Dermis microvascular lymphatic vessel endothelial cell (primary cell): ENCODE data around the gene CHST13. TPM values are rescaled to one million over a fixed set of nuclear protein-coding genes. Genes with fewer than 3 reads are reported as not detected.
"Not testable (repeated sequence)": the region's sequence is repeated elsewhere in the genome, so short reads cannot be mapped to it uniquely, and the experiment has no call there.

Source experiments
- DNase-seq, 2 donors: peaks; one replicate each; pipeline versions ENCODE4 v3.0.0 to v3.0.0-alpha.2; 2010; ENCODE audit warnings: low read depth in 2 of 2
- total RNA-seq: library from RNA; depleted of rRNA; stranded (reverse); fragments of >200 nt; gene quantifications from 2 replicates; pipeline ENCODE4 v1.2.1, GENCODE V29; 2014

The CHST13 gene
- total RNA-seq, 1 donor from 2014 or later: not detected

DNA sequence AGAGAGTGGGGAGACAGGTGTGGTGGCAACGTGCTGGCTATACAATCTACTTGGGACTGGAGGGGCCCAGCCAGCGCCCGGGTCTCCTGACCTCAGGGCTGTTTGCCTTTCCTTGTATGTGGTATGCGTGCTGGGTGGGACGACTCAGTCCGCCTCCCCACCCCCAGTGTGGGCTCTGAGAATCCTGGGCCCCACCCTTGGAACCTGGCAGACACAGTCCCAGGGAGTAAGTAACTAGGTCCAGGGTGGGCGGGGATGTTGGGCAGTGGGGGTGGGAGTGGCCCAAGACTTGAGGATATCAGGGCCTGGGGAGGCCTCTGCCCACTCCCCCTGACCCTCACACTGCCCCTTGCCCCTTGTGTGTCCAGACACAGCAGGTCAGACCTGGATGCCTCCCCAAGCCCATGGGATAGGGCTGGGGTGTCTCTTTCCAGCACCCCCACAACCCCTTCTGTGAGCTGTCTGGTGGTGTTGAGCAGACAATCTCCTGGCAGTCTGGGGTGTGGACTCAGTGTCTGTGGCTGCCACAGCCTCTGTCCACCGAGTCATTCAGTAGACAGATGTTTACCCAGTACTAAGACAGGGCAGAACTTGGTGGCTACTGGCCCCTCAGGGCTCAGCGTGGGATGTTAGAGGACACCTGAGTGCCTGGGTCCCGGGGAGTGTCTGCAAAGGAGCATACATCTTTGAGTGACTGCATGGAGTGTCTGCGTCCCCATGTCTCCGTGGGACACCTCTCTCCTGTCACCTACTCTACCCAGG, 1.3 kb downstream of the CHST13 start:
- DNase-seq: no peak

DNA sequence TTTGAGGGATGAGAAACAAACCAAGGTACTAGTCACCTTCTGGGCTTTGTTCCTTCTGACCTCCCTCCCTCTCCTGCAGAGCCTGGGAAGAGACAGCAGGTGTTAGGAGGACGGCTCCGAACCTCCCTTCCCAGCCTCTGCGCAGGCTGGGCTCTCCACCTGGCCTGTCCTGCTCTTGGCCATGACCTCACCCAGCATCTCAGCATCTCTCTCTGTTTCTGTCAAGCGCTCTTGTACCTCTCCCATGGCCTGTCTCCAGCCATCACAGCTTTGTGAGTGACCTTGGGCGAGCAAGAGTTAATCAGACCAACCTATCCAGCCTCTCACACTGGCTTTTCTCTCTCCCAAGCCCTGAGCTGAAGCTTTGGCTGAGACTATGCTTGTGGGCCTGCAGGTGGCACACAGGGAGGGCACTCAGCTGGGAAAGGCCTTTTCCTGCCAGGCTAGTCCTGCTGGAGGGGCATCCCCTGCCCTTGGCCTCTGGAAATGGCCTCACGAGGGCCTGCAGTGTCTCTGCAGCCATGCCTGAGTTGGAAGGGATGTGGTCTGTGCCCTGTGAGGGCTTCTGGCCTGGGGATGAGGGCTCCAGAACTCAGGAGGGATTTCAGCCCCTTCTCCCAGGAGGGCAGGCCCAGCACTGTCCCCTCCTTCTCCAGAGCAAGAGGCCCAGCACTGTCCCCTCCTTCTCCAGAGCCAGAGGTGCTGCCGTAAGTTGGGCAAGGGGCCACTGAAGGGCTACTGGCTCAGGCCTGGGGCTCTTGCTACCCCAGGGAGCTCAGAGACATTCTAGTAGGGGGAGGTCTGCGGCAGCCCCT, 2.1 kb downstream of the CHST13 start:
- DNase-seq: no peak

DNA sequence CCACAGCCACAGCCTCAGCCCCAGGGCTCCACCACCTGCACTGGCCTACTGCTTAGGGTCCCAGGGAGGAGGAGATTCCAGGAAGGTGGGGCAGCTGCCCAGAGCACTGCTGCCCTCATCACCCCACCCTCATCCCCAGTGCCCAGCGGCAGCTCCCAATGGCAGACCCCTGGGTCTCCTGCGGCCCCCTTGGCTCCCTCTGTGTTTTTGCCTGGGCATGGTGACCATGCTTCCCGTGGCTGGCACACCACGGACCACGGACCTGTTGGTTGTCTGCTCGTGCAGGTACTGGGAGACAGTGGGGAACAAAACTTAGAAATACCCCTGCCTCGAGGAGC, 2.7 kb downstream of the CHST13 start:
- DNase-seq: no peak

DNA sequence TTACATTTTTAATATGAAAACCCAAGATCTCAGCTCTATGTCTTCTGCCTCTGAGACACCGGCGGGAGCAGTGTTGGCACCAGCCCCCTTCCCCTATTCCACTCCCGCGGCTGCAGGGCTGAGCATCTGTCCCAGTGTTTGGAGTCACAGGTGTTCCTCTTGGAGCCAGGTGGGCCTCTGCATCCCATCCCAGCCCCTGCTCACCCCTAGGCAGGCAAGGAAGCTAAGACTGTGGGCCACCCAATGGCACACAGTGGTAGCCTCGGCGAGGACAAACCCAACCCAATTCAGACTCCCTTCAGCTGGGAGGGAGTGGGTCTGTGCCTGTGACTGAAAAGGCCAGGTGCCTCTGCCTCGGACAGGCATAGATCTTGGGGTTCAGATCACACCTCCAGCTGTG, 3.1 kb downstream of the CHST13 start:
- no peak for DNase-seq

DNA sequence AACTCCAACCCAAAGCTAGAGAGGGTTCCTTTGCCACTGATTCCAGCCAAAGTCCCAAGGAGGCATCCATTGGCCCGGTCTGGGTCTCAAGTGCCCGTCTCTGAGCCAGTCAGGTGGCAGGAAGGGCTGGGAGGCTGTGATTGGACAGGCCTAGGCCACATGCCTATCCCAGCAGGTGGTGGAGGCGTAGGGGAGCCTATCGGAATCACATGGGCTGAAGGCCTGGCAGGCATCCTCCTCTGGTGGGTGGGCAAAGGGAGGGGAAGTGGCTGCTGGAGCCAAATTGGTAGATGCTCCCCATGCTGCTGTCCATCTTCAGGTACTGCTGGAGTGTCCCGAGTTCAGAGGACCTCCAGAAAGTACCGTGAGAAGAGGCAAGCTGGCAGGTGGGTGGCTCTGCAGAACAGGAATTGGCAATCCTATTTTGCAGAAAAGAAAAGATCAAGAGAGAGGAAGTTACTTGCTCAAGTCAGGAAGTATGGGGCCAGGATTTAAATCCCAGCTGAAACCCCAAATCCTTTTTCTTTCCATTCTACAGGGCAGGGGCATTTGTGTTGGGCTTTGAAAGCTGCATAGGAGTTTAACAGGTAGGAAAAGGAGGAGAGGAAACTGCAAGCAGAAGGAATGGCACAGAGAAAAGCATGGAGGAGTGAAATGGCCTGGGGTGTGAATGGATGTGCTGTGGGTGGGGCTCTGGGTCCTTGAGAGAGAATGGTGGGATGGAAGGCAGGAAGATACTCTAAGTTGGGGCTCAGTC, 3.7 kb downstream of the CHST13 start:
- no peak for DNase-seq

DNA sequence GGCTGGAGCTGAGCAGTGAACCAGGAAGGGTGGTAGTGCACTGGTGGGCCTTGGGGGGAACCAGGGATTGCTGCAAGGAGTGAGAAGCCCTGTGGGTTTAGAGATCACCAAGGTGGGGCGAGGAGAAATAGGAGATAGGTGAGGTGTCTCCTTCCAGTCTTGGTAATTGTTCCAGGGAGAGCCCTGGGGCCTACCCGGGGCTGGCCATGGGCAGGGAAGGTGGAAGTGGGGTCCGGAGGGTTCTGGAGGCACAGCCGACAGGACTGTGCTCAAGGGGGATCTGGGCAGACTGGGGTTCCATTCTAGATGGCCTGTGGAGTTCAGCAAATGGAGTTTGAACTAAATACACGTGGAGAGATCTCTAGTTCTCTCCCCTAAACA, 4.5 kb downstream of the CHST13 start:
- no peak for DNase-seq

DNA sequence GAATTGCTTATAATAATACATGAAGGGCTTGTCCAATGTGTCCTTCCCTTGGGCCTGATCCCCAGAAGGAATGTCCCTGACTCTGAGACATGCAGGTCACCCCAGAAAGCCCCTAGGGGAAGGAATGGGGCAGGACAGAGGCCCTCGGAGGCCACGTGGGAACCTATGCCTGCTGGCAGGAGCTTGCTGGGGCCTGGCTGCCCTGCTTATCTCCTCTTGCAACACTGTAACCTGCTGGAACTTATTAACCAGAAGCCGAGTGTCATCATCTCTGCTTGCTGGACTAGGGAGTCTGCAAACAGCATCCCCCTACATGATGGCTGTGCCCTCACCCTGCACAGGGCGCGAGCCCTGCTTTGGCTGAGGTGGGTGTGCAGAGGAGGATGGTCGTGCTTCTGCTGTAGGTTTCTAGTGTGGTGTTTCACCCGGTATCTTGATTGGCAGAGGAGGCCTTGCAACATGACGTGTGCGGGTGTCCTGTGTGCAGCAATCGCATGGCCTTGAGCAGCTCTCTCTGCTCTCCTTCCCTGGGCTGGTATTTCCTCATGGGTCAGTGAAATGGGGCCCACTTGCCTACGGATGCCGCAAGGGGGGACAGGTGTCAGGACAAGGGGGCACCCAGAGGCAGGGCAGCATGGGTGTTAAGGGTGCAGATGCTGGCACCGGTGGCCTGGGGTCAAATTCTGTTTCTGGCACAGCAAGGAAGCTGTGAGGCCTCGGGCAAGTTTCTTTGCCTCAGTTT, 5.0 kb downstream of the CHST13 start:
- no peak for DNase-seq

DNA sequence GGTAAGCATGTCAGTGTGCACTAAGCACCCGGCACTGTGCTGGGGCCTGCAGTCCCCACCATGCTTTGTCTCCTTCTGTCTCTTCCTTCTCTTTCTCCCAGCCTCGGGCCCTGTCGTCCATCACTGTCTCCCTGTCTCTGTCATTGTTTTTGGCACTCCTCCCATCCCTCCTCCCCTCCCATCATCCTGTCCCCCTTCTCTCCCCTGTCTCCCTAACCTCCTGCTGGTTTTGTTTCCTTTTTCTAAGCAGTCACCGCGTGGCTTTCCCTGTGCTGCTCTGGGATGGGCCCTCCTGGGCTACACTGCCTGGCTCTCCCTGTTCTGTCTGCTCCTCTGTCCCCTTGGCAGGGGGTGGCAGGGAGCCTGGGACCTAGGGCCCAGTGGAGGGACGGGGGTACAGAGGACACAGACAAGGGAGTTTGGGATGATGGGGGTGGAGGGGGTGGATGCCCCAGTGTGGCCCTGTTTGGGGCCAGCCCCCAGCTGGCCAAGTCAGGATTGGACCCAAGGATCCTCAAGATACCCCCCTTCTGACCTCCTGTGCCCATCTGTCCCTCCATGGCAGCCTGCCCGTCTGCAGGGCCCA, 5.7 kb downstream of the CHST13 start:
- no peak for DNase-seq

DNA sequence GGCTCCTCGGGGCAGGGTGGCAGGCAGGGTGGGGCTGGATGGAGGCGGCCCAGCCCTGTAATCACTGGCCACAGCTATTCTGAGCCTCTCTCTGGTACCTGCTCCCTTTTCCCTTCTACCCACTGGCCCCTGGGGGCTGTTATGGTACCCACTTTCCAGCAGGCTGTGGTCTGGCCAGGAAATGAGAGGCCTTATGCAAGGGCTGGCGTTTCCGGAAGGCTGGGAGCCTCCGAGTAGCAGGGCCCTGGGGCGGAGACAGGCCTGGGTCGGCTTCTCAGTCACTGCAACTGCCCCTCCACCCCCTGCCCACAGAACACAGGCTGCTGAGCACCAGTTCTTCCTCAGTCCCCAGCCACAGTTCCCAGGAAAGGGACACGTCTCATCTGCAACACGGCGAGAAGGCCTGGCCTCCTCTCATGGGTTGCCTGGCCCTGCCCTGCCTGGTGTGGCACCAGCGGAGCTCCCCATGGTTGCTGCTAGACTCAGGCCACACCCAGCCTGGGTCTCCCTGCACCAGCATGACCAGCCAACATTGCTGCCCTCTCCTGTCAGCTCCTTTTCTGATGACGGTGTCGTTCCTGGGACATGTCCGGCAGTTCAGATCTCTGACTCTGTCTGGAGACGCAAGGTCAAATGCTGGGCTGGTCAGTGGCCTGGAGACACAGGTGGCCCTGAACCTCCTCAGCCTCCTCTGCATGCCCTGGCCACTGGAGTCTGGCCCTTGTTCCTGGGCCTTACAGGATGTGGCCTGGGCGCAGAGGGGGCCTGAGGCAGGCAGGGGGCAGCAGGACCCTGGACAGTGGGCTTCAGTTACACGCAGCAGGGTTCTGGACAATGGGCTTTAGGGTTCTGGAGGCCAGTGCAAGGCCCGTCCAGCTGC, 6.5 kb downstream of the CHST13 start:
- DNase-seq: no peak

DNA sequence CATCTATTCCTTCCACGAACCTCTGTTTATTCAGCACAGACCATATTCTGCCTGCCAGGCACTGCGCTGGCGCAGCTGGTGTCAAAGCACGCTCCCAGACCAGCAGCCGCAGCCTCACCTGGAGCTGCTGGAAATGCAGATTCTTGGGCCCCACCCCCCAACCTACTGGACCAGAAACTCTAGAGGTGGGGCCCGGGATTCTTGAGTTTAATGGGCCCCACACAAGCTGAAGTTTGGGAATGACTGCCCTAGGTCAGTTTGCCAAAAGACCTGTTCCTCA, 7.0 kb downstream of the CHST13 start:
- DNase-seq: no peak

DNA sequence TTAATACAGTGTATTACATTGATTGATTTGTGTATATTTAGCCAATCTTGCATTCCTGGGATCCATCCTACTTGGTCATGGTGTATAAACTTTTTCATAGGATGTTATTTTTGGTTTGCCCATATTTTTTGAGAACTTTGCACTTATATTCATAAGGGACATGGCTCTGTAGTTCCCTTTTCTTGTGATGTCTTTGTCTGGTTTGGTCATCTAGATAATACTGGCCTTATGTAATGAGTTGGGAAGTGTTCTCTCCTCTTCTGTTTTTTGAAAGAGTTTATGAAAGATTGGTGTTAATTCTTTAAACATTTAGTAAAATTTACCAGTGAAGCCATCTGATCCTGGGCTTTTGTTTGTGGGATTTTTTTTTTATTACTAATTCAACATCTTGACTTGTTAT, 9.6 kb downstream of the CHST13 start:
- no peak for DNase-seq

DNA sequence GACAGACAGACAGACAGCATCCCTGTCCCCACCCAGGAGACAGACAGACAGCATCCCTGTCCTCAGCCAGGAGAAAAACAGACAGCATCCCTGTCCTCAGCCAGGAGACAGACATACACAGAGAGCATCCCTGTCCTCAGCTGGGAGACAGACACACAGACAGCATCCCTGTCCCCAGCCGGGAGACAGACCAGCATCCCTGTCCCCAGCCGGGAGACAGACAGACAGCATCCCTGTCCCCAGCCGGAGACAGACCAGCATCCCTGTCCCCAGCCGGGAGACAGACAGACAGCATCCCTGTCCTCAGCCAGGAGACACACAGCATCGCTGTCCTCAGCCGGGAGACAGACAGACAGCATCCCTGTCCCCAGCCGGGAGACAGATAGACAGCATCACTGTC, 10.8 kb downstream of the CHST13 start:
- DNase-seq: not testable (repeated sequence)

DNA sequence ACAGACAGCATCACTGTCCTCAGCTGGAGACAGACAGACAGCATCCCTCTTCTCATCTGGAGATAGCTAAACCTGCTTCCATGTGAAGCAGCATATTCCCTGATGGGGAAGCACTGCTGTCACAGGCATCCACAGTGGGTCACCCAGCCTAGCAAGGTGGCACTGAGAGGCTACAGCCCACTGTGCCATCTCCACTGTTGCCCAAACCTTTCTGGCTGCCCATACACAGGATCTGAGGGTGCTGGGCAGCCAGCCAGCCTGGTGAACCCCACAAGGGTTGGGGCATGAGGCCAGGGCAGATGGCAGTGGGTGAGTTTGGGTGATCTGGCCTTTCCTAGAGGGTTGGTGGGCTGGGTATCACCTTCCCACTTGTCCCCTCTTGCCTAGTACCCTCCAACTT, 11.7 kb downstream of the CHST13 start:
- no peak for DNase-seq

DNA sequence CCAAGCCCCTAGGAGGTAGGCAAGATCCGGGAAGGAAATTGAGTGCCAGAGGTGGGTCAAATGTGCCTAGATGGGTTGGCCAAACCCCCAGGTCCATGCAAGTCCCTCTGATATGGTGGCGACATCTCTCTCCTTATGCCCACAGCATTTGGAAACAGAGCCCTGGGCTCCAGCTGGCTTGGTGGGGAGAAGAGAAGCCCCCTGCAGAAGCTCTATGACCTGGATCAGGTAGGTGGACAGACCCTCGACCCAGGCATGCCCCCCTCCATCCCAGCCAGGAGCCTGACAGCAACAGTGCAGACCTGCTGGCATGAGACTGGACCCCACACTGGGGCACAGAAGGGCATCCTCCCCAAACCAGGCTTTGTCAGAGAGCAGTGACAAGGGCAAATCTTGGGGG, 12.2 kb downstream of the CHST13 start:
- no peak for DNase-seq

DNA sequence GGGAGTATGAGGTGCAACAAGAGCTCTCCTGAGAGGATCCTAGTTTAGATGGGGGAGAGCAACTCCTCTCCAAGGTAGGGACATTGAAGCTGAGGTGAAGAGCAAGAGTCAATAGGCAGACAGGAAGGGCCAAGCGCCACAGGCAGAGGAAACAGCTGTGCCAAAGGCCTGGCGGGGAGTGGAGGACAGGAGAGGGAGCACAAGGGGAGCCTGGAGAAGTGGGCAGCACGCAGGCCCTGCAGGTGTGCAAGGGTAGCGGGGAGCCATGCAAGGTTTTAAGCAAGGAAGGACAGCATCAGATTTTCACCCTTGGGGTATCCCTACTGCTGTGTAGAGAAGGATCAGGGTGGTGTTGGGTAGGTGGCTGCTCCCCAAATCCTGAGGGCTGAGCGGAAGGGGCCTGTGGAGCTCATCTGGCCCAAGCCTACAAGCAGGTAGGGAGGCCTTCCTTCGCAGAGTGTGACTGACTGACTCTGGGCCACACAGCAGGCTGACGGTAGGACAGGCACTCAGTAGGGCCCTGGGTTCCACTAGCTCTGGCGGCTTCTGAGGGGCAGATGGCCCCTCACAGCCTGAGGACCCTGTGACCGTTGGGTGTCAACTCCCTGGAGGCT, 13.3 kb downstream of the CHST13 start:
- DNase-seq: no peak

DNA sequence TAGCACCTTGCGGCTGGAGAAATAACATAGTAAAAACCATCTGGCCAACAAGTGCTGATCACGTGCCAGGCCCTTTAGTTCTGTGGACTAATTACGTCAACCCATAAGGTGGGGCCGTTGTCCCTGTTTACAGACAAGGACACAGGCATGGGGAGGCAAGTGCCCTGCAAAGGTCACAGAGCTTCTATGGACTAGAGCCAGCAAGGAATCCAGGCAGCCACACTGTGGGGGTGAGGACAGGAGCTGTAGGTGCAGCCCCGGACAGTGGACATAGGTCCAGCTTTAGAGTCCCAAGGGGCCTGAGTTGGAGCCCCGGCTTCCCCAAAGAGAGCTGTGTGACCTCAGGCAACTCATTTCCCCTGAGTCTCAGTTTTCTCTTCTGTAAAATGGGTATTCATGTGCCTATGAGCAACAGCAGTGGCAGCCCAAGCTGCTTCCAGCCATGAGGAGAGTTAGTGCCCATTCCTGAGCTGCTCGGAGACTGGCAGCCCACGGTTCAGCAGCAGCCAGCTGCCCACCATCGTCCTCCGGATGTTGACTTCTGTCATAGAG, 13.9 kb downstream of the CHST13 start:
- no peak for DNase-seq

DNA sequence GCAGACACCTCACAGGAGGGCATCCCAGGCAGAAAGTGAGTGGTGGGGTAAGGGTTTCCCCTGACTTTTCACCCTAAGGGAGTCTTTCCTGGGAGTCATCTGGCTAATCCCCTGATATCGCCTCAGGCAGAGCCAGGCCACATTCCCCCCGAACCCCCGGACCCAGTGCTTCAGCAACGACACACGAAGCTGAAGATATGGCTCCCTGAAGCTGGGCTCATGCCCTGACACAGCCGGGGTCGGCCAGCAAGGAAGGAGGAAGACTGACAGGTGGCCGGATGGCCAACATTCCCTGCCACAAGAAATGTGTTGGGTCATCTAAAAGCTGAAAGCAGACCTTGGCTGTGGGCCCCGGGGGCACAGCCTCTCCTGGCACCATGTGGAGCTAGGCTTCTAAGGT, 14.4 kb downstream of the CHST13 start:
- DNase-seq: no peak

DNA sequence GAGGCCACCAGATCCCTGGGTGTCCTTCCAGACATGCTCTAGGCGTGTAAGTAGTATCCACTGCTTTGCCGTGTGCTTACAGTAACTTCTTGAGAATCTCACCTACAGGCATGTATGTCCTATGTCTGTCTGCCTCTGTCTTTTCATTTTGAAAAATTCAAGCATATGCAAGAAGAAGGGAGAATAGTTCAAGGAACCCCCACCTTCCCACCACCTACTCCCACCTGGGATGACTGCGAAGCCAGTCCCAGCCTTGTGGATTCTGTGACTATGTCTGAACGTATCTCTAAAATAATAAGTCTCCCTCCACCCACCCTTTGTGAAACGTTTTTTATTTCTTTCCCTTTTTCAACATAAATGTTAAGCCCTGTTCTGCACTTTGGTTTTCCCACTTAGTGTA, 15.0 kb downstream of the CHST13 start:
- no peak for DNase-seq

DNA sequence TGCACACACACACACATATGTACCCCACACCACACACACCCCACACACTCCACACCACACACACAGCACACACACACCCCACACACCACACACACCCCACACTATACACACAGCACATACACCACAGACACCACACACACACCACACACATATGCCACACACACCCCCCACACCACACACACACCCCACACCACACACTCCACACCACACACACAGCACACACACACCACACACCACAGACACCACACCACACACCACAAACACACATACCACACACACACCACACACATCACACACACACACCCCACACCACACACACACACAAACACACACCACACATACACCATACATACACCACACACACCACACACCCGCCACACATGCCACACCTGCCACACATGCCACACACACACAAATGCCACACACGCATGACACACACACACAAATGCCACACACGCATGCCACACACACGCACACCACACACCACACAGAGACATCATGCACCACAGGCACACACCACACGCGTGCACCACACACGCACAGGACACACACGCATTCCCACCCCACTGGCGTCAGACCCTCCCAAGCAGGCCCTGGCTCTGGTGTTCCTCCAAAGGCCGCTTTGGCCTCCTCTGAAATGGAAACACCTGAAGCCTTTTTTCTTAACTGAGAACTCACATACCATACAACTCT, 15.7 kb downstream of the CHST13 start:
- no peak for DNase-seq
